AG04450 (cell line): ENCODE results near the gene HNRNPA0. TPM values are rescaled to one million over a fixed set of nuclear protein-coding genes. Genes with fewer than 3 reads are reported as not detected.

ENCODE experiments used
- CTCF ChIA-PET: fragments of 300-600, 350-600 bp; formaldehyde crosslinking; extraction: SDS; loops from one replicate; lab custom pipeline; 2022; ENCODE audit warnings: antibody characterized with exemption, inconsistent platforms; lab: Charles Lee
- POLR2A ChIA-PET: fragments of 350-600 bp; formaldehyde crosslinking; extraction: SDS; loops from one replicate; lab custom pipeline; 2021; ENCODE audit warnings: antibody characterized with exemption, inconsistent platforms; lab: Yijun Ruan, JAX
- DNase-seq: peaks from one replicate; pipeline ENCODE4 v3.0.0-alpha.2; 2011; ENCODE audit warnings: low read depth, low spot score
- H3K27ac ChIP-seq: one replicate; pipeline ENCODE4 v1.5.1; 2012; ENCODE audit warnings: low read depth, low read length, control low read depth
- H3K27me3 ChIP-seq: one replicate; pipeline ENCODE4 v1.6.0; 2012; ENCODE audit warnings: low read length; ENCODE audit not compliant: control insufficient read depth, insufficient read depth
- H3K4me3 ChIP-seq: 2 replicates; pipeline ENCODE4 v1.5.1; 2011; ENCODE audit warnings: mild to moderate bottlenecking, low read depth, low read length, control low read depth
- H3K9me3 ChIP-seq: 2 replicates; pipeline ENCODE4 v1.5.1; 2012; ENCODE audit warnings: low read length; ENCODE audit not compliant: control insufficient read depth, insufficient read depth
- polyA plus RNA-seq: library from polyadenylated mRNA; depleted of rRNA; stranded (reverse); fragments of >200 nt; gene quantifications from 2 replicates; pipeline ENCODE4 v1.2.3, GENCODE V29; 2011
- TF ChIP-seq, protein P1 (sequence below): IDR thresholded peaks from 2 replicates; pipeline ENCODE4 v1.5.1; 2011; ENCODE audit warnings: low read depth, low read length, control low read depth, inconsistent platforms

HNRNPA0 gene
- polyA plus RNA-seq, 1 experiment = 13.5 TPM

DNA sequence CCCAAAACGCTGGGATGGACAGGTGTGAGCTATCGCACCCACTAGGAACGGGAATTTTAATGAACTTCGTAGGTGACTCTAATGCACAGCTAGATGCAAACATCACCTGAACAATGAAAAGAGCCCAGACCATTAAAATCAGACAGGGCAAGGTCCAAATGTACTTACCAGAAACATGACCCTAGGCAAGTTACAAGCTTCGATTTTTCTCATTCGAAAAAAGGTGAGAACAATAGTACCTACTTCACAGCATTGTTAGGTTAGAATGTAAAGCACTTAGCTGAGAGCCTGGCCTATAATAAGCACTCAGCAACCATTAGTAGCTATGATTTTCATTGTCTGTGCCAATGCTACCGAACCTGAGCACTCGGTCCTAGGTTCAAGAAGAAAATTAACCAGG lies 12.4 kb downstream of the HNRNPA0 start:
- TF ChIP-seq, protein P1, sequence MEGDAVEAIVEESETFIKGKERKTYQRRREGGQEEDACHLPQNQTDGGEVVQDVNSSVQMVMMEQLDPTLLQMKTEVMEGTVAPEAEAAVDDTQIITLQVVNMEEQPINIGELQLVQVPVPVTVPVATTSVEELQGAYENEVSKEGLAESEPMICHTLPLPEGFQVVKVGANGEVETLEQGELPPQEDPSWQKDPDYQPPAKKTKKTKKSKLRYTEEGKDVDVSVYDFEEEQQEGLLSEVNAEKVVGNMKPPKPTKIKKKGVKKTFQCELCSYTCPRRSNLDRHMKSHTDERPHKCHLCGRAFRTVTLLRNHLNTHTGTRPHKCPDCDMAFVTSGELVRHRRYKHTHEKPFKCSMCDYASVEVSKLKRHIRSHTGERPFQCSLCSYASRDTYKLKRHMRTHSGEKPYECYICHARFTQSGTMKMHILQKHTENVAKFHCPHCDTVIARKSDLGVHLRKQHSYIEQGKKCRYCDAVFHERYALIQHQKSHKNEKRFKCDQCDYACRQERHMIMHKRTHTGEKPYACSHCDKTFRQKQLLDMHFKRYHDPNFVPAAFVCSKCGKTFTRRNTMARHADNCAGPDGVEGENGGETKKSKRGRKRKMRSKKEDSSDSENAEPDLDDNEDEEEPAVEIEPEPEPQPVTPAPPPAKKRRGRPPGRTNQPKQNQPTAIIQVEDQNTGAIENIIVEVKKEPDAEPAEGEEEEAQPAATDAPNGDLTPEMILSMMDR = no peak
- ChIA-PET POLR2A (interaction anchor here (1.6 kb wide), 1 partner anchor 81 kb away, joined by 4 read pairs; no protein-coding TSS in a partner anchor), CTCF (interaction anchor here (1.3 to 18.3 kb wide), 21 partner anchors 8 to 392 kb away, joined by 3 to 454 read pairs (median 7); partner anchors contain the start of gene HNRNPA0)
- DNase-seq = no peak
- Histone ChIP-seq H3K9me3 (peaks cover 4% of the 10 kb centered on the region), H3K4me3 (no peak overlapping the region), H3K27ac (no peak overlapping the region), H3K27me3 (no peaks in the 10 kb centered on the region)

DNA sequence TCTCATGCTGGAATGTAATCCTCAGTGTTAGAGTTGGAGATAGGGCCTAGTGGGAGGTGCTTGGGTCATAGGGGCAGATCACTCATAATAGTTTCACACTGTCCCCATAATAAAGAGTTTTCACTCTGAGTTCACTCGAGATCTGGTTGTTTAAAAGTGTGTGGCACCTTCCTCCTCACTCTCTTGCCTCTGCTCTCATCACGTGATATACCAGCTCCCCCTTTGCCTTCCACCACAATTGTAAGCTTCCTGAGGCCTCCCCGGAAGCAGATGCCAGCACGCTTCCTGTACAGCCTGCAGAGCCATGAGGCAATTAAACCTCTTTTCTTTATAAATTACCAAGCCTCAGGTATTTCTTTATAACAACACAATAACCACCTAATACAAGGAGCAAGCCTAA lies 14.4 kb downstream of the HNRNPA0 start:
- H3K27me3 ChIP-seq = no peaks in the 10 kb centered on the region
- DNase-seq = no peak
- TF ChIP-seq, protein P1 = no peak
- POLR2A ChIA-PET = no interaction called here
- H3K4me3 ChIP-seq = no peak overlapping the region
- H3K27ac ChIP-seq = no peak overlapping the region
- H3K9me3 ChIP-seq = peaks cover 4% of the 10 kb centered on the region
- CTCF ChIA-PET = interaction anchor here (0.7 to 18.3 kb wide), 5 partner anchors 11 to 110 kb away, joined by 3 to 454 read pairs (median 37); no protein-coding TSS in a partner anchor

- Histone ChIP-seq H3K27me3 (no peaks in the 10 kb centered on the region), H3K27ac (no peak overlapping the region), H3K9me3 (peaks cover 4% of the 10 kb centered on the region), H3K4me3 (no peak overlapping the region)
- no peak for DNase-seq
- TF ChIP-seq, protein P1 = no peak
- CTCF ChIA-PET = interaction anchor here (1.5 to 18.3 kb wide), 3 partner anchors 15 to 109 kb away, joined by 3 to 454 read pairs (median 271); no protein-coding TSS in a partner anchor
- POLR2A ChIA-PET = no interaction called here
These were observed 15.2 kb downstream of the HNRNPA0 start for GRCh38 chr5:137738947-137739346.

GRCh38 chr5:137737349-137738131 lies 16.6 kb downstream of the HNRNPA0 start:
- Histone ChIP-seq H3K27me3 (no peaks in the 10 kb centered on the region), H3K4me3 (no peak overlapping the region), H3K27ac (no peak overlapping the region), H3K9me3 (peaks cover 4% of the 10 kb centered on the region)
- ChIA-PET CTCF (interaction anchor here (1.0 to 18.3 kb wide), 5 partner anchors 14 to 108 kb away, joined by 3 to 454 read pairs (median 9); no protein-coding TSS in a partner anchor), POLR2A (interaction anchor here (1.0 kb wide), 1 partner anchor 22 kb away, joined by 4 read pairs; no protein-coding TSS in a partner anchor)
- DNase-seq = no peak
- TF ChIP-seq, protein P1 = no peak

DNA sequence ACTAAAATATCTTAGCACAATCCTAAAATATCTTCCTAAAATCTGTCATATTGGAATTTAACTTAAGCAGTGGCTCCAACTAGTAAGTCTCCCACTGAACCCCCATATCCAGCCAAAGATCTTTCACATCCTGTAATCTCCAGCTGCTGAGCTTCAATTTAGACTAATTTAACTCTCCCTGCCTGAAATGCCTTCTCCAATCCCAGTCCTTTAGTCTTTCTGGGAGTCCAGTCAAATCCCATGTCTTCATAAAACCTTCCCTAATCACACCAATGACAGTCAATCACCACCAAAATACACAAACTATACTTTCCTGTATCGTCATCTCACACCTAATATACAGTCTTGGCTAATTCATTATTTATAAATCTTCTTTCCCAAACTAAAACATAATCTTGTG lies 17.7 kb downstream of the HNRNPA0 start:
- TF ChIP-seq, protein P1 = no peak
- Histone ChIP-seq H3K4me3 (no peak overlapping the region), H3K27me3 (no peaks in the 10 kb centered on the region), H3K9me3 (peaks cover 4% of the 10 kb centered on the region), H3K27ac (no peak overlapping the region)
- CTCF ChIA-PET = interaction anchor here (0.6 to 18.3 kb wide), 6 partner anchors 10 to 114 kb away, joined by 3 to 454 read pairs (median 7); no protein-coding TSS in a partner anchor
- no peak for DNase-seq
- POLR2A ChIA-PET = interaction anchor here (1.0 kb wide), 1 partner anchor 21 kb away, joined by 4 read pairs; no protein-coding TSS in a partner anchor
